Endothelial cell of umbilical vein (primary cell): ENCODE data around the gene SNRNP27. TPM values are rescaled to one million over a fixed set of nuclear protein-coding genes. Genes with fewer than 3 reads are reported as not detected.

Experiments used
- BruUV-seq: library from RNA; stranded (reverse); fragments of 400-500 nt; replicated peaks from 2 replicates; lab custom pipeline; 2021; lab: Mats Ljungman, UMichigan
- CTCF ChIA-PET: fragments of 300-600, 350-600 bp; sonication (Branson Sonifier 250); formaldehyde crosslinking; loops from one replicate; lab custom pipeline; 2021; ENCODE audit warnings: antibody characterized with exemption, inconsistent platforms; lab: Charles Lee
- POLR2A ChIA-PET: fragments of 300-600, 350-600 bp; sonication (Branson Sonifier 250); formaldehyde crosslinking; loops from one replicate; lab custom pipeline; 2021; ENCODE audit warnings: antibody characterized with exemption, inconsistent platforms; lab: Charles Lee
- DNase-seq: peaks from one replicate; pipeline ENCODE4 v3.0.0-alpha.2; 2011; ENCODE audit warnings: low read depth, low spot score
- FAIRE-seq: peaks from 2 replicates; lab custom pipeline; 2011; peaks lifted over from hg19 to GRCh38; lab: Jason Lieb, UNC
- H2AFZ ChIP-seq: 2 replicates; pipeline ENCODE4 v1.6.0; 2012; ENCODE audit warnings: low read depth, low read length, control low read depth, inconsistent platforms
- H3K27ac ChIP-seq: 2 replicates; pipeline ENCODE4 v1.5.1; 2011; ENCODE audit warnings: low read depth, mild to moderate bottlenecking, control low read depth, low read length, moderate library complexity; ENCODE audit not compliant: insufficient read depth
- H3K27me3 ChIP-seq, 2 experiments: 2 replicates each; pipeline versions ENCODE4 v1.6.0 to v1.6.1; 2011; ENCODE audit warnings: low read length in 2 of 2, mixed read lengths in 1 of 2; ENCODE audit not compliant: control insufficient read depth in 2 of 2, insufficient read depth in 2 of 2
- H3K36me3 ChIP-seq, 2 experiments: 2 replicates in 1 of 2; 3 replicates in 1 of 2; pipeline ENCODE4 v1.5.1; 2011; ENCODE audit warnings: low read length in 2 of 2, mild to moderate bottlenecking in 1 of 2, moderate library complexity in 1 of 2; ENCODE audit not compliant: control insufficient read depth in 2 of 2, insufficient read depth in 2 of 2; ENCODE audit errors: extremely low read depth in 1 of 2
- H3K4me1 ChIP-seq: 3 replicates; pipeline ENCODE4 v1.5.1; 2011; ENCODE audit warnings: mild to moderate bottlenecking, low read length; ENCODE audit not compliant: control insufficient read depth, insufficient read depth; ENCODE audit errors: extremely low read depth
- H3K4me2 ChIP-seq: 2 replicates; pipeline ENCODE4 v1.6.1; 2011; ENCODE audit warnings: low read length, control low read depth, mixed read lengths; ENCODE audit not compliant: insufficient read depth
- H3K4me3 ChIP-seq, 3 experiments: fragments of 200-600 bp in 1 of 3; sonication (generic), shearing (Covaris generic) in 1 of 3; replicated peaks in 1 of 3; 2 replicates each; pipeline ENCODE4 v1.5.1; 2011 to 2016; ENCODE audit warnings: control low read depth in 3 of 3, low read length in 3 of 3, mild to moderate bottlenecking in 2 of 3, inconsistent platforms in 1 of 3, low read depth in 1 of 3, moderate library complexity in 1 of 3; ENCODE audit not compliant: insufficient read depth in 1 of 3
- H3K79me2 ChIP-seq: 2 replicates; pipeline ENCODE4 v1.6.0; 2012; ENCODE audit warnings: low read length, inconsistent platforms; ENCODE audit not compliant: control insufficient read depth, insufficient read depth
- H3K9ac ChIP-seq: replicated peaks from 2 replicates; pipeline ENCODE3; 2011; ENCODE audit warnings: low read length, control low read depth; ENCODE audit not compliant: insufficient read depth; ENCODE audit errors: extremely low read depth
- H3K9me1 ChIP-seq: replicated peaks from 3 replicates; pipeline ENCODE4 v1.6.0; 2011; ENCODE audit warnings: mild to moderate bottlenecking, low read length; ENCODE audit not compliant: control insufficient read depth, insufficient read depth; ENCODE audit errors: extremely low read depth
- H3K9me3 ChIP-seq: replicated peaks from 2 replicates; pipeline ENCODE4 v1.5.1; 2012; ENCODE audit warnings: low read length, inconsistent platforms; ENCODE audit not compliant: control insufficient read depth, insufficient read depth
- H4K20me1 ChIP-seq: replicated peaks from 2 replicates; pipeline ENCODE3; 2011; ENCODE audit warnings: mild to moderate bottlenecking, low read length; ENCODE audit not compliant: control insufficient read depth, insufficient read depth; ENCODE audit errors: extremely low read depth
- CTCF ChIP-seq, 2 donors: IDR thresholded peaks; 1 replicate in 1 of 2; 2 replicates in 1 of 2; pipeline ENCODE4 v1.5.1; 2011; ENCODE audit warnings: low read length in 2 of 2, mild to moderate bottlenecking in 2 of 2, moderate library complexity in 2 of 2, control low read depth in 1 of 2, inconsistent platforms in 1 of 2, low read depth in 1 of 2; ENCODE audit not compliant: insufficient read depth in 1 of 2; ENCODE audit errors: extremely low read depth in 1 of 2
- EZH2 ChIP-seq: IDR thresholded peaks from 2 replicates; pipeline ENCODE4 v1.6.1; 2012; ENCODE audit warnings: borderline replicate concordance, low read depth, mild to moderate bottlenecking, moderate library complexity, low read length, inconsistent platforms; ENCODE audit not compliant: severe bottlenecking
- FOS ChIP-seq: IDR thresholded peaks from 2 replicates; pipeline ENCODE4 v1.6.1; 2011; ENCODE audit warnings: mild to moderate bottlenecking, low read length, moderate library complexity, borderline replicate concordance; ENCODE audit not compliant: insufficient read depth
- GATA2 ChIP-seq: IDR thresholded peaks from 2 replicates; pipeline ENCODE4 v1.7.0; 2011; ENCODE audit warnings: low read depth, mild to moderate bottlenecking, moderate library complexity, mixed read lengths, low read length; ENCODE audit not compliant: insufficient read length, insufficient read depth
- JUN ChIP-seq: IDR thresholded peaks from 2 replicates; pipeline ENCODE4 v1.6.1; 2011; ENCODE audit warnings: borderline replicate concordance, low read depth; ENCODE audit not compliant: insufficient read length, insufficient read depth
- MYC ChIP-seq: IDR thresholded peaks from one replicate; pipeline ENCODE4 v1.6.1; 2011; ENCODE audit warnings: mild to moderate bottlenecking, low read depth, low read length
- POLR2A ChIP-seq: IDR thresholded peaks from 2 replicates; pipeline ENCODE4 v1.6.1; 2012; ENCODE audit warnings: low read depth, mild to moderate bottlenecking, control low read depth, low read length
- POLR2AphosphoS5 ChIP-seq: IDR thresholded peaks from 2 replicates; pipeline ENCODE4 v1.6.1; 2012; ENCODE audit warnings: low read depth, mild to moderate bottlenecking, control low read depth, low read length, moderate library complexity; ENCODE audit not compliant: insufficient read depth
- dilution Hi-C: fragments of 300-500 bp; cut with MboI; formaldehyde crosslinking; loops from one replicate; pipeline ENCODE4 v1.15.0; 2019; ENCODE audit warnings: low sequenced_read_pairs; ENCODE audit not compliant: extremely low pct_ligation_motif_present
- intact Hi-C: fragments of 100-400 bp; cut with micrococcal nuclease; formaldehyde crosslinking; loops from one replicate; pipeline ENCODE4 v1.10.0; 2022
- polyA plus RNA-seq, 4 experiments: library from polyadenylated mRNA; depleted of rRNA in 3 of 4; stranded (reverse) in 3 of 4; unstranded in 1 of 4; fragments of >200 nt; gene quantifications; 2 replicates each; pipeline versions ENCODE4 v1.2.1 to v1.2.3, GENCODE V29; 2011 to 2012; ENCODE audit warnings: missing spikeins in 1 of 4
- small RNA-seq: library from RNA; depleted of rRNA; stranded (forward); fragments of <200 nt; gene quantifications from one replicate; pipeline ENCODE3, GENCODE V24; 2012; ENCODE audit warnings: low replicate concordance, low read depth; ENCODE audit not compliant: insufficient read depth, insufficient read length
- total RNA-seq: library from RNA; stranded (reverse); gene quantifications from 2 replicates; pipeline ENCODE4 v1.2.3, GENCODE V29; 2021
- TF ChIP-seq, protein P1 (sequence below): IDR thresholded peaks from 2 replicates; pipeline ENCODE4 v1.6.1; 2011; ENCODE audit not compliant: insufficient read depth, insufficient read length

SNRNP27 gene
- total and polyA plus RNA-seq, 2 donors (not counting 3 experiments of a cell fraction or from before 2014, with no cell fraction given), result 12.7 to 50.6 TPM

DNA sequence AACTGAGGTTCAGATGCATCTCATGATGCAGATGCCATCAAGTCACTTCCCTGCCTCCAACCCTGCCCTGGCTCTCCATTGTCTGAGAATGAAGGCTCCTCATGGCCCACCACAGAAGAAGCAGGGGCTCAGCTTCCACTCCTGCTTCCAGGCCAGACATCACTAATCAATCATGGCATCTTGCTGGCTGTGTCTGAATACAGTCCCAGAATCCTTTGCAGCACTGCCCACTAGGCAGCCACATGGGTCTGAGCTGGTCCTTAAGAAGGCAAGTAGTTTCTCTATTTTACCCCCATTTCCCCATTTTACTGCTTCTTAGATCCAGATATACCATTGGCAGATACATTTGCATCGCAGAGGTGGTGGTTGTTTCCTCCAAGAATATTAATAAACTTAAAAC is 60.3 kb downstream of the SNRNP27 start:
- H3K9me1 ChIP-seq, result no peaks in the 10 kb centered on the region
- no peak for DNase-seq
- no peaks in the 10 kb centered on the region for H3K4me1 ChIP-seq
- peaks cover 11 to 17% of the 10 kb centered on the region in 2 experiments for H3K27me3 ChIP-seq
- H3K79me2 ChIP-seq, result no peaks in the 10 kb centered on the region
- no peak overlapping the region for H3K4me2 ChIP-seq
- POLR2A ChIA-PET, result no interaction called here
- BruUV-seq, result no TSS peak
- H3K9me3 ChIP-seq, result no peaks in the 10 kb centered on the region
- no peak for TF ChIP-seq FOS
- no peak for TF ChIP-seq POLR2A
- TF ChIP-seq, protein P1, sequence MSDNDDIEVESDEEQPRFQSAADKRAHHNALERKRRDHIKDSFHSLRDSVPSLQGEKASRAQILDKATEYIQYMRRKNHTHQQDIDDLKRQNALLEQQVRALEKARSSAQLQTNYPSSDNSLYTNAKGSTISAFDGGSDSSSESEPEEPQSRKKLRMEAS, result no peak
- TF ChIP-seq MYC, result no peak
- no peak for TF ChIP-seq CTCF (IDR thresholded peaks at IDR 0.05; ENCODE audit: extremely low read depth in 1 of 2, insufficient read depth in 1 of 2, low read depth in 1 of 2, low read length in 2 of 2)
- no peak for TF ChIP-seq POLR2AphosphoS5
- no peak for TF ChIP-seq GATA2
- no peak for TF ChIP-seq EZH2
- TF ChIP-seq JUN, result no peak
- H3K4me3 ChIP-seq, result no peak overlapping the region
- no peaks in the 10 kb centered on the region for H4K20me1 ChIP-seq
- FAIRE-seq, result no peak
- no peak overlapping the region for H3K27ac ChIP-seq
- no peaks in the 10 kb centered on the region for H3K36me3 ChIP-seq
- dilution Hi-C loops (no loop called here), intact Hi-C loops (no loop called here)
- CTCF ChIA-PET, result interaction anchor here (1.4 to 3.1 kb wide), 2 partner anchors 12 to 229 kb away, joined by 3 to 10 read pairs; no protein-coding TSS in a partner anchor
- no peak overlapping the region for H3K9ac ChIP-seq
- H2AFZ ChIP-seq, result no peak overlapping the region

Small RNAs within 50 kb of the gene (small RNA-seq; reads per million reads assigned to genes)
- not detected for gene RPL23AP92

Other genes starting within 250 kb of the SNRNP27 start
- gene ANXA4, start 151.8 kb upstream of the SNRNP27 start, total RNA-seq, result 70.8 and 79.6 TPM in 2 replicates
- 29.4 and 42.2 TPM in 2 replicates for gene ANXA4, start 151.8 kb upstream of the SNRNP27 start, polyA plus RNA-seq
- gene GMCL1, start 64.3 kb upstream of the SNRNP27 start, total RNA-seq, result 13.0 and 14.6 TPM in 2 replicates
- 3.8 and 4.2 TPM in 2 replicates for gene GMCL1, start 64.3 kb upstream of the SNRNP27 start, polyA plus RNA-seq
- gene MXD1, start 21.2 kb downstream of the SNRNP27 start, total RNA-seq, result 10.6 and 11.7 TPM in 2 replicates
- gene MXD1, start 21.2 kb downstream of the SNRNP27 start, polyA plus RNA-seq, result 5.5 and 6.7 TPM in 2 replicates
- gene ASPRV1, start 67.7 kb downstream of the SNRNP27 start, total RNA-seq, result 0.15 and 0.48 TPM in 2 replicates
- gene ASPRV1, start 67.7 kb downstream of the SNRNP27 start, polyA plus RNA-seq, result 0.19 and 0.22 TPM in 2 replicates
- gene PCBP1, start 193.5 kb downstream of the SNRNP27 start, total RNA-seq, result 342 and 360 TPM in 2 replicates
- 181 and 196 TPM in 2 replicates for gene PCBP1, start 193.5 kb downstream of the SNRNP27 start, polyA plus RNA-seq